HG03460 (cell line): ENCODE results near the gene SF3A2.

ENCODE experiments used
- ATAC-seq: cut with Tn5 transposase; IDR thresholded peaks from one replicate; pipeline ENCODE4 v1.9.1; 2021; ENCODE audit not compliant: unreplicated experiment

The SF3A2 gene

DNA sequence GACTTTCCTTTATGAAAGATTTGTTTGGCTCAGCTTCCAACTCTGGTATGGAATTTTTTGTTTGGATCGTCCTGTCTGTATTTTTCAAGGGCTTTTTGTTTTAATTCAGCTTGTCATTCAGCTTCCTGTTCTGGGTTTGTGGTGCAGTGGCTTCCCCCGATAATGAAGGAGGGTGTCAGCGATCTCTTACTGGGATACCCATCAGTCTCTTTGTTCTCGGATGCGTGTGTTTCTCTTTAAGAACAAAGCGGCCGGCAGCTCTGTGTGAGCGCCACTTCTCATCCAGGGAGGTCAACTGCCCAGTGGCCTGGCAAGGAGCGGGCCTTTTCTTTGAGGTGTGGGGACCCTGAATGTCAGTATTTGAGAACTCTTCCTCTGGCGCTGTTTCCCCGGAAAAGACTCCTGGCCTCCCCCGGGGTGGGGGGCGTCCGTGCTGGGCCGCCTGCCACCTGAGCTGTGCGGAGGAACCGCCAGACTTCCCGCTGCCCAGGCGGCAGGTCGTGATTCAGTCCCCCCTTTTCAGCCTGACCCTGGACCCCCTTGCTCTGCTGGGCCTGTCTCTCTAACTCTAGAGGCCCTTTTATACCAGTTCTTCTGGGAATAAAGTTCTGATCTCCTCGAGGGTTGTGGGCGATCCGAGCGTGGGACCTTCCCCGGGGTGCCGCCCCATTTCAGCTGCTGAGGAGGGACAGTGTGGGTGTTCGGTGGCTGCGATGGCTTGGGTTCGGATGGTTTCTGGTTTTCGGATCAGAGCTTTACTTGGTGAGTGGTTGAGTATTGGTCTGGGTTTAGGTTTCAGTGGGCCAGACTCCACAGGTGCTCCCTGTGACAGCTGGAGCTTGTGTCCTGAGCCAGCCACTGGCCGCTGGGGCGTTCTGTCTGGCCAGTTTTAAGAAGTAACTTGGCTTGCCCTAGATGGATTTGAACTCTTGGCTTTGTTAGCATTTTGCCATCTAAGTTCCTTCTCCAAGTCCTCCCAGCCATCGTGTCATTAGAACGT lies 3.4 kb downstream of the SF3A2 start:
- ATAC-seq = no peak

DNA sequence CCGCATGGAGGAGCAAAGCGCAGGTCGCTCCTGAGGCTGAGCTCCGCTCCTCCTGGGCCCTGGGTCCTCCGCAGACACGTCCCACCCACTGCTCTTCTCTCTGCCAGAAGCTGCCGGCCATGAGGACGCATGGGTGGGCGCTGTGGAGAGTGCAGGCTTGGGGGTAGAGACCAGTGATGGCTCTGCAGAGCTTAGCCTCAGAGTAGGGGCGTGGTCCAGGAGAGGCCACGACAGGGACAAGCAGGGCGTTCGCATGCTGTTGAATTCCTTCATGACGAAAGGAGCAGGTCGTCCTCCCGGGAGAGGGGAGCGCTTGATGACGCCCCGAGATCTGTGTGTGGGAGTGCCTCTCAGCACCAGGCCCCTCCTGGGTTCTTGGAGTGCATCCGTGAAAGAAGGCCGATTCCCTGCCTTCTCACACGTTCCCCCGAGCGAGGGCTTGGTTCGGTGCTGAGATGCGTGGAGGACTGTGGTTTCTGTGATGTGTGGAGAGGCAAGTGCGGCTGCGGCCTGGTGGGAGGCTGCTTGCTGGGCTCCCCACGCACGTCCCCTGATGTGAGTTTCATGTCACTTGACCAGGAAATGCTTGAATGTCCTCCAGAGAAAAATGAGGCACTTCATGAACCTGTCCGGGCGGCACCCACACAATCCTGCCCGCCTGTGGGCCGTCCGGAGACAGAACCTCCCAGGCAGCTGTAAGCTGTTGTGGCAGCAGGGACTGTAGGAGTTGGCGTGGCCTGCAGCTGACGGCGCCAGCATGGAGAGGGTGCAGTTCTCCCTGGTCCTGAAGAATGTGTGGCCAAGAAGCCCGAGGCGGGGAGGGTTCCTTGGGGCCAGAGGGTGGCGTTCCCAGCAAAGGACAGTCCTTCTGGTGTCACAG lies 4.5 kb downstream of the SF3A2 start:
- ATAC-seq = no peak

GRCh38 chr19:2242092-2242537 lies 5.5 kb downstream of the SF3A2 start:
- ATAC-seq = no peak

- no peak for ATAC-seq
Measured at GRCh38 chr19:2242816-2243215, 6.2 kb downstream of the SF3A2 start.

GRCh38 chr19:2243274-2244124 lies 6.9 kb downstream of the SF3A2 start:
- ATAC-seq = no peak

DNA sequence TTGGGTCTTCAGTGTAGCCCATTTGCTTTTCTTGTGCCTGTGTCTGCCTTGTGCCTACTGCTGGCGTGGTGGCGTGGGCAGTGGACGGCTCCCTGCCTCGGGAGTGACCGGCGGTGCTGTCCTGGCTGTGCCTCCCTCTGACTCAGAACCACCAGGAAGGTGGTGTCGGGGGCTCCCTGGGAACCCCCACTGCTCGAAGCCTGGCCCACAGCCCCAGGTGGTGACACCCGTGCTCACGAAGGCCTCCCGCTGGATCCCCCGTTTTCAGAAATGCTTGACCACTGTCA lies 7.4 kb downstream of the SF3A2 start:
- ATAC-seq = no peak

DNA sequence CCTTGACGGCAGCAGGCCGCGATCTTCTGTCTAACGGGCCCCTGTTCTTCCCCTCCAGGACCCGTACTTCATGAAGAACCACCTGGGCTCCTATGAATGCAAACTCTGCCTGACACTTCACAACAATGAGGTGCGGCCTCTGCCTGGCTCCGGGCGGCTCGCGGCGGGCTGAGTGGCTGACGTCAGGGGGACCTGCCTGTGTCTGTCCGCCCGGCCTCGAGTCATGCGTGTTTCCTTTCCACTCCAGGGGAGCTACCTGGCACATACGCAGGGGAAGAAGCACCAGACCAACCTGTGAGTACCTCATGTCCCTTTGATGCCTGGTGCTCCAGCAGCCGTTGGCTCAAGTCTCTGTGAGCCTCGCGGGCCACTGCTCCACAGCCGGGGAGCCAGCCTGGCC lies 7.9 kb downstream of the SF3A2 start:
- no peak for ATAC-seq

DNA sequence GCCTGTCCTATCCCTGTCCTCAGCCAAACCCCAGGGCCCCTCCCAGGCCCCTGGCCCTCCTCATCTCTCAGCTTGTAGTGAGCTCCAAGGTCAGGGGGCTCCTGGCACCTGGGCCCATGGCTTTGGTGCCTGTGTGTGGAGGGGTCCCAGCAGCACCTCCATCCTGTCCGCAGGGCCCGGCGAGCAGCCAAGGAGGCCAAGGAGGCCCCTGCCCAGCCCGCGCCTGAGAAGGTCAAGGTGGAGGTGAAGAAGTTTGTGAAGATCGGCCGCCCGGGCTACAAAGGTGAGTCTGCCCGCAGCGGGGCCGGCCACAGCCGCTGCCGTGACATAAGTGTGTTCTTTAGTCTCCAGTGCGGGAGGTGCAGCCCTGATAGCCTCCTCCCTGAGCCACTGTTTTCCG lies 8.6 kb downstream of the SF3A2 start:
- no peak for ATAC-seq

GRCh38 chr19:2246014-2246620 lies 9.5 kb downstream of the SF3A2 start:
- ATAC-seq = no peak

DNA sequence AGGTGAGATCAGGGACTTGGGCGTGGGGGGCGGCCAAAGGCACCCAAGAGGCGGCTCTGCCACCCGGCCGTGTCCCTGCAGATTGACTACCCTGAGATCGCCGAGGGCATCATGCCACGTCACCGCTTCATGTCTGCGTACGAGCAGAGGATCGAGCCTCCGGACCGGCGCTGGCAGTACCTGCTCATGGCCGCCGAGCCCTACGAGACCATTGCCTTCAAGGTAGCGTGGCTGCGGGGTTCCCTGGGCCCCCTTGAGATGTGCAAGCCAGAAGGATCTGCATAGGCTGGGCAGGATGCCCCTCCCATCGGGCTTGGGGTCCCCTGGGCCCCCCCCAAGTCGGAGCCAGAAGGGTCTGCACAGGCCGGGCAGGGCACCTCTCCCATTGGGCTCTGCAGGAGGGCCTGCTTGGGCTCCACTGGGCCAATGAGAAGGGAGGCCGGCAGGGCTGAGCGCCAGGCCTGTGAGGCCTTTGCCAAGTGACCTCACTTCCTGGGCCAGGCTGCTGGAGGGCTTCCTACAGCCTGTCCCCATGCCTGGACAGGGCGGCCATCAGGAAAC lies 10.3 kb downstream of the SF3A2 start:
- ATAC-seq = no peak

DNA sequence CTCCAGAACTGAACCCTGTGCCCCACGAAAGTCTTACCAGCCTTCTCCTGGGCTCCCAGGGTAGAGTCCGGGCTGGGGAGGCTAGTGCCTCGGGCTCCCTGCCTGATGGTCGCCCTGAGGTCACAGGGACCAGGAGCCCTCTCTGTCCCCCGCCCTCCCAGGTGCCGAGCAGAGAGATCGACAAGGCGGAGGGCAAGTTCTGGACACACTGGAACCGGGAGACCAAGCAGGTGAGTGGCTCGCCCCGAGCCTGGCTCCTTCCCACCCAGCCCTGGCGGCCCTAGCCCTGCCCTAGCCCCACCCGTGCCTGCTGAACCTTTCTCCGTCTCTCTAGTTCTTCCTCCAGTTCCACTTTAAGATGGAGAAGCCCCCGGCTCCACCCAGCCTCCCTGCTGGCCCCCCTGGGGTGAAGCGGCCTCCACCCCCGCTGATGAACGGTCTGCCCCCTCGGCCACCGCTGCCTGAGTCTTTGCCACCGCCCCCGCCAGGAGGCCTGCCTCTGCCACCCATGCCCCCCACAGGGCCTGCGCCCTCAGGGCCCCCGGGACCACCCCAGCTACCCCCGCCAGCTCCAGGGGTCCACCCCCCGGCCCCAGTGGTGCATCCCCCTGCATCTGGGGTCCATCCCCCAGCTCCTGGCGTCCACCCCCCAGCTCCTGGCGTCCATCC lies 10.9 kb downstream of the SF3A2 start:
- ATAC-seq = no peak

DNA sequence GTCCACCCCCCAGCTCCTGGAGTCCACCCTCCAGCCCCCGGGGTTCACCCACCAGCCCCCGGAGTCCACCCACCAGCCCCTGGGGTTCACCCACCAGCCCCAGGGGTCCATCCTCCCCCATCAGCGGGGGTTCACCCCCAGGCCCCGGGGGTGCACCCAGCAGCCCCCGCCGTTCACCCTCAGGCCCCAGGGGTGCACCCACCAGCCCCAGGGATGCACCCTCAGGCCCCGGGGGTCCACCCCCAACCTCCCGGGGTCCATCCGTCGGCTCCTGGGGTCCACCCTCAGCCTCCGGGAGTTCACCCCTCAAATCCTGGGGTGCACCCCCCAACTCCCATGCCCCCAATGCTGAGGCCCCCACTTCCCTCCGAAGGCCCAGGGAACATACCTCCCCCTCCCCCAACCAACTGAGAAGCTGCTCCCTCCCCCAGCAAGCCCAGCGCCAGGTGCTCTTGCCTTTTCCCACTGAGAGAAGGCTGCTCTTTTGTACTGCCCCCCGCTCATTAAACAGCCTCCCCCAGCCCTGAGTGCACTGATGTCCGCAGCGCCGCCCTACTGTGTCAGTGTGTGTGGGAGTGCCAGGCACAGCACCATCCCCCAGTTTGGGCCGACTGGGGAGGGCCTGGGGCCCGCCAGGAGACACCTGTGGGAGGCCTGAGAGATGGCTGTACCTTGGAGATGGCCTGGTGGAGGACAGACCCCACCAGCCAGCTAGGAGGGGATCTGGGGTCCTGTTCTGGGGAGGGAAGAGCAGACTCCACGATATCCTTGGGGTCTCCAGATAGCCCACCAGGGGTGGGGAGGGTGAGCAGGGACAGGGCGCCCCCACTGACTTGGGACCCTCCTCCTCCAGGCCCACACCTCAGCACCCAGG lies 11.7 kb downstream of the SF3A2 start:
- no peak for ATAC-seq

GRCh38 chr19:2249010-2249866 lies 12.6 kb downstream of the SF3A2 start, which contains the start of gene AMH:
AMH (plus strand) TSS chr19:2249323; CDS start chr19:2249333, 10 bp downstream.
- no peak for ATAC-seq

DNA sequence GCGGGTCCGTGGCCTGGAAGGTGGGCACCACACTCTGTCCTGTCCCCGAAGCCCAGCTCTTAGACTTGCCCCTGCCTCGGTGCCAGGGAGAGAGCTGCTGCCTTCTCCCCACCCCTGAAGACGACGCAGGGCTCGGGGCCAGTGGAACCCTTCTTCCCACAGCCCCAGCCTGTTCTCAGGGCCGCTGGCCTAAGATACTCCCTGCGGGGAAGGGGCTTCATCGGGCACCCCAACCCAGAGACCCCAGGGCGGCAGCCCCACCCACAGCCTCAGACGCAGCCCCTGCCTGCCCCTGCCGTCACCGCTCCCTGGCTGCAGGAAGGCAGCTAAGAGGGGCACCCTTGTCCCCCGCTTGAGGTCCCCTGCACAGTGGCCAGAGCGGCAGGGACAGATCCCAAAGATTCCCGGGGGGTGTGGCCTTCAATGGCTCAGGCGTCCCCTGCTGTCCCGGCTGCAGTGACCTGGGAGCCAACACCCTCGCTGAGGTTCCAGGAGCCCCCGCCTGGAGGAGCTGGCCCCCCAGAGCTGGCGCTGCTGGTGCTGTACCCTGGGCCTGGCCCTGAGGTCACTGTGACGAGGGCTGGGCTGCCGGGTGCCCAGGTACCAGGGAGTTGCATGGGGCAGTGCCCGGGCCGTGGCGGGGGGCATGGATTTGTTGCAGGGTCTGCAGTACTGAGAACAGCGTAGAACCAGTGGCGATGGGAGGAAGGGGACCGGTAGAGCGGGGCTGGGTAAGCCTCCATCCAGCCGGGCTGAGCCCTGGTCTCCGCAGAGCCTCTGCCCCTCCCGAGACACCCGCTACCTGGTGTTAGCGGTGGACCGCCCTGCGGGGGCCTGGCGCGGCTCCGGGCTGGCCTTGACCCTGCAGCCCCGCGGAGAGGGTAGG lies 13.5 kb downstream of the SF3A2 start:
- no peak for ATAC-seq

DNA sequence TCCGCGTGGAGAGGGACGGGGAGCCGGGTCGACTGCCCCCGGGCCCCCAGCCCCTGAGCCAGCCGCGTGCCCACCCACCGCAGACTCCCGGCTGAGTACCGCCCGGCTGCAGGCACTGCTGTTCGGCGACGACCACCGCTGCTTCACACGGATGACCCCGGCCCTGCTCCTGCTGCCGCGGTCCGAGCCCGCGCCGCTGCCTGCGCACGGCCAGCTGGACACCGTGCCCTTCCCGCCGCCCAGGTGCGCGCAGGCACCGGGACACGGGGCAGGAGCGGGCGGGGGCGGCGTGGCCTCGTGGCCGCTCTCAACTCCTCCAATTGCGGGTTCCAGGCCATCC lies 14.1 kb downstream of the SF3A2 start:
- no peak for ATAC-seq

DNA sequence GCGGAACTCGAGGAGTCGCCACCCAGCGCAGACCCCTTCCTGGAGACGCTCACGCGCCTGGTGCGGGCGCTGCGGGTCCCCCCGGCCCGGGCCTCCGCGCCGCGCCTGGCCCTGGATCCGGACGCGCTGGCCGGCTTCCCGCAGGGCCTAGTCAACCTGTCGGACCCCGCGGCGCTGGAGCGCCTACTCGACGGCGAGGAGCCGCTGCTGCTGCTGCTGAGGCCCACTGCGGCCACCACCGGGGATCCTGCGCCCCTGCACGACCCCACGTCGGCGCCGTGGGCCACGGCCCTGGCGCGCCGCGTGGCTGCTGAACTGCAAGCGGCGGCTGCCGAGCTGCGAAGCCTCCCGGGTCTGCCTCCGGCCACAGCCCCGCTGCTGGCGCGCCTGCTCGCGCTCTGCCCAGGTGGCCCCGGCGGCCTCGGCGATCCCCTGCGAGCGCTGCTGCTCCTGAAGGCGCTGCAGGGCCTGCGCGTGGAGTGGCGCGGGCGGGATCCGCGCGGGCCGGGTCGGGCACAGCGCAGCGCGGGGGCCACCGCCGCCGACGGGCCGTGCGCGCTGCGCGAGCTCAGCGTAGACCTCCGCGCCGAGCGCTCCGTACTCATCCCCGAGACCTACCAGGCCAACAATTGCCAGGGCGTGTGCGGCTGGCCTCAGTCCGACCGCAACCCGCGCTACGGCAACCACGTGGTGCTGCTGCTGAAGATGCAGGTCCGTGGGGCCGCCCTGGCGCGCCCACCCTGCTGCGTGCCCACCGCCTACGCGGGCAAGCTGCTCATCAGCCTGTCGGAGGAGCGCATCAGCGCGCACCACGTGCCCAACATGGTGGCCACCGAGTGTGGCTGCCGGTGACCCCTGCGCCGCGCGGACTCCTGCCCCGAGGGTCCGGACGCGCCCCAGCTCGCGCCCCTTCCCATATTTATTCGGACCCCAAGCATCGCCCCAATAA lies 14.8 kb downstream of the SF3A2 start:
- no peak for ATAC-seq
